ENCODE measurements around the gene LCP2.
"Not testable (repeated sequence)": the region's sequence is repeated elsewhere in the genome, so short reads cannot be mapped to it uniquely, and the experiment has no call there.

Gene LCP2

DNA sequence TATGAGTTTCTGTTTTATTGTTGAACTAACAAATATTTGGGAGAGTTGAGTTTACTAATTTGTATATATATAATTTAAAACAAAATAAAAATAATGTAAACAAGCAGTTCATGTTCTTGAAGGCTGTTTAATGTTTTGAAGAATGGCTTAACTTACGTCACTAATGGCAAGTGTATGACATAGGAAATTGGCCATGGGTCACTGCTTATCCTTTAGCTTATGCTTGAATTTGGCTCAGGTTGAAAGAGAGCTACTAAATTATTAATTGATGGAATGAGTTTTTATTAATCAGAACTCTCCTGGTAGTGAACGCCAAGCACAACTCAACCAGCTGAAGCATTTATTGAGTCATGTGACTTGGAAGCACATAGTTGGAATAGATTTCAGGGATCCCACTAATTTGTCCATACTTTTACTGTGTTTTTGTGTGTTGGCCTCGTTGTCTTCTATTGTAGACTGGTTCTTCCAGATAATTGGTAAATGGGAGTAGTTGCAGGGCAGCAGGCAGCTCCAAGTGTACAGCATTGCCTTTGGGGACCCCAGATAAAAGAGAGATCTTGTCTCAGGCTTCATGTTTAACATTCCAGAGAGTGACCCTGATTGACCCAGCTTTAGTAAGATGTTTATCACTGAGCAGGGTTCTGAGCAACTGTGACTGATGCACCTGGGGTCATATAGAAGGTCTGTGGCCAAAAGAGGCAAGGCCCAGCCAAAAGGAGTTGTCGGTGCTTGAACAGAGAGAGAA is 51.3 kb downstream of the LCP2 start:
- no peaks in the 10 kb centered on the region for H3F3A ChIP-seq (ENCODE audit: low read depth)
- H2AFZ ChIP-seq (ENCODE audit: low read length), result no peak overlapping the region
- H3K79me2 ChIP-seq (ENCODE audit: insufficient read depth, low read length), result no peaks in the 10 kb centered on the region
- H3K4me3 ChIP-seq (ENCODE audit: low read length, poor library complexity, severe bottlenecking), result no peak overlapping the region
- H3K9ac ChIP-seq (ENCODE audit: low read depth, low read length, poor library complexity, severe bottlenecking), result no peak overlapping the region
- no peaks in the 10 kb centered on the region for H4K20me1 ChIP-seq (ENCODE audit: insufficient read depth, low read length, poor library complexity, severe bottlenecking)
- H3K9me3 ChIP-seq (ENCODE audit: insufficient read depth, low read depth, low read length), result no peaks in the 10 kb centered on the region
- H3K9me2 ChIP-seq (replicated peaks; ENCODE audit: low read depth, low read length), result no peaks in the 10 kb centered on the region
- H3K36me3 ChIP-seq (ENCODE audit: insufficient read depth, low read length), result peaks cover 48% of the 10 kb centered on the region; the same call in 1 of the 2 replicates
- TF ChIP-seq EZH2phosphoT487 (IDR thresholded peaks at IDR 0.05; ENCODE audit: borderline replicate concordance), result no peak
- no peak for TF ChIP-seq CTCF (conservative IDR thresholded peaks at IDR 0.05; ENCODE audit: low read length)
- no peak overlapping the region for H3K4me2 ChIP-seq (ENCODE audit: low read depth, low read length, poor library complexity, severe bottlenecking)
- no peaks in the 10 kb centered on the region for H3K27me3 ChIP-seq (ENCODE audit: insufficient read depth, low read length, poor library complexity, severe bottlenecking)
- no peaks in the 10 kb centered on the region for H3K4me1 ChIP-seq (ENCODE audit: insufficient read depth, low read length, poor library complexity, severe bottlenecking)

GRCh38 chr5:170245436-170245835 is 52.1 kb downstream of the LCP2 start:
- H3K9me2 ChIP-seq (replicated peaks; ENCODE audit: low read depth, low read length); H3K79me2 ChIP-seq (ENCODE audit: insufficient read depth, low read length); H3K4me2 ChIP-seq (ENCODE audit: low read depth, low read length, poor library complexity, severe bottlenecking); H3K9me3 ChIP-seq (ENCODE audit: insufficient read depth, low read depth, low read length); H3K27me3 ChIP-seq (ENCODE audit: insufficient read depth, low read length, poor library complexity, severe bottlenecking); H3F3A ChIP-seq (ENCODE audit: low read depth); H4K20me1 ChIP-seq (ENCODE audit: insufficient read depth, low read length, poor library complexity, severe bottlenecking); H2AFZ ChIP-seq (ENCODE audit: low read length); H3K9ac ChIP-seq (ENCODE audit: low read depth, low read length, poor library complexity, severe bottlenecking); H3K4me1 ChIP-seq (ENCODE audit: insufficient read depth, low read length, poor library complexity, severe bottlenecking); H3K4me3 ChIP-seq (ENCODE audit: low read length, poor library complexity, severe bottlenecking): not testable (repeated sequence)
- peaks cover 39% of the 10 kb centered on the region; the same call in 1 of the 2 replicates for H3K36me3 ChIP-seq (ENCODE audit: insufficient read depth, low read length)

DNA sequence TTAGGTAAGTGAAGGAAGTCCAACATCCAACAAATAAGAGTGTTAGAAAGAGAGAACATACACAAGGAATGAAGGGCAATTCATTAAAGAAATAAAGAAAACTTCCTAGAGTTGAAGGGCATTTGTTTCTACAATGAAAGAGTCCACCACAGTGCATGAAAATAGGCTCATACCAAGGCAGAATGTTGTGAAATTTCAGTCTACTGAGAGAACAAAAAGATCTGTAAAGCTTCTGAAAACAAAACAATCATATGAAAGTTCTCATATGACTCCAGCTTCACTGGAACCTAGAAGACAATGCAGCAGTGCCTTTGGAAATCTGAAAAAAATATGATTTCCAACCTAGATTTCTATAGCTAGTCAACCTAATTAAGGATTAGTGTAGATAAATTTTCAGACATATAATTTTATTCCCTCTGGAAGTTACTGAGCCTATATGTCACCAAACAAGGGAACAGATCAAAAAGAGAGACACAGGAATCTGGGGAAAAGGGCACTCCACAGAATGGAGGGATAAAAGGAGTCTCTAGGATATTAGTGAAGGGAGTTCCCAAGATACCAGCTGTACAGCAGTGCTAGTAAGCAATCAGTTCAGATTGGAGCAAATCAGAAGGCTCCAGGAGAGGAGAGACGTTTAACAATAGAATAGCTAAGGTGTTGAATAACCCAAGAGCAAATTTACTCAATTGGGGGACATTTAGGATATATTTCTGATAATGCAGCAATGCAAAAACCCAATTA is 59.0 kb downstream of the LCP2 start:
- H2AFZ ChIP-seq (ENCODE audit: low read length), result no peak overlapping the region
- no peak overlapping the region for H3K9ac ChIP-seq (ENCODE audit: low read depth, low read length, poor library complexity, severe bottlenecking)
- no peaks in the 10 kb centered on the region for H3K79me2 ChIP-seq (ENCODE audit: insufficient read depth, low read length)
- no peaks in the 10 kb centered on the region for H3K9me2 ChIP-seq (replicated peaks; ENCODE audit: low read depth, low read length)
- H4K20me1 ChIP-seq (ENCODE audit: insufficient read depth, low read length, poor library complexity, severe bottlenecking), result no peaks in the 10 kb centered on the region
- no peak overlapping the region for H3K4me2 ChIP-seq (ENCODE audit: low read depth, low read length, poor library complexity, severe bottlenecking)
- no peaks in the 10 kb centered on the region for H3K4me1 ChIP-seq (ENCODE audit: insufficient read depth, low read length, poor library complexity, severe bottlenecking)
- H3K4me3 ChIP-seq (ENCODE audit: low read length, poor library complexity, severe bottlenecking), result no peak overlapping the region
- H3K27me3 ChIP-seq (ENCODE audit: insufficient read depth, low read length, poor library complexity, severe bottlenecking), result no peaks in the 10 kb centered on the region
- no peaks in the 10 kb centered on the region for H3F3A ChIP-seq (ENCODE audit: low read depth)
- H3K36me3 ChIP-seq (ENCODE audit: insufficient read depth, low read length), result no peaks in the 10 kb centered on the region
- TF ChIP-seq CTCF (conservative IDR thresholded peaks at IDR 0.05; ENCODE audit: low read length) (no peak), EZH2phosphoT487 (IDR thresholded peaks at IDR 0.05; ENCODE audit: borderline replicate concordance) (no peak)
- no peaks in the 10 kb centered on the region for H3K9me3 ChIP-seq (ENCODE audit: insufficient read depth, low read depth, low read length)

All from Loucy (cell line).